ENCODE results near the gene MED23. TPM values are rescaled to one million over a fixed set of nuclear protein-coding genes. Genes with fewer than 3 reads are reported as not detected.
"Not testable (repeated sequence)": the region's sequence is repeated elsewhere in the genome, so short reads cannot be mapped to it uniquely, and the experiment has no call there.

The MED23 gene
- total RNA-seq, 1 donor from 2014 or later, result 12.3 TPM

DNA sequence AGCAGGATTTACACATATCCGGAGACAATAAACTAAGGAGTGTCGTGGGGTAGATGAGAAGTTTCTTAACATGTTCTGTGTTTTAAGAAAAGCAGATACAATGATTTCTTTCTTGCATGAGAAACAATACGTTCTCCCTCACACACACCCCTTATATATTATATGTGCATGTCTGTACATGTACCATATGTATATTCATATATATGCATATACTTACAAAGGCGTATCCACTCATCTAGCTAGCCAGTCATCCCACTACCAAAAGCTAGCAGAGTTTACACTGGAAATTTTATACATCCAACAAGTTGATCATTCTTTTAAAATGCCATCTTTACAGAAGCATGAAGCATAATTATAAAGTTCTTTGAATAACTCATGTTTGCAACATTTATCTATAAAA, 40.1 kb downstream of the MED23 start:
- no peak for DNase-seq (ENCODE audit: low spot score)
- intact Hi-C loops (cut with DNase I), result no loop called here

DNA sequence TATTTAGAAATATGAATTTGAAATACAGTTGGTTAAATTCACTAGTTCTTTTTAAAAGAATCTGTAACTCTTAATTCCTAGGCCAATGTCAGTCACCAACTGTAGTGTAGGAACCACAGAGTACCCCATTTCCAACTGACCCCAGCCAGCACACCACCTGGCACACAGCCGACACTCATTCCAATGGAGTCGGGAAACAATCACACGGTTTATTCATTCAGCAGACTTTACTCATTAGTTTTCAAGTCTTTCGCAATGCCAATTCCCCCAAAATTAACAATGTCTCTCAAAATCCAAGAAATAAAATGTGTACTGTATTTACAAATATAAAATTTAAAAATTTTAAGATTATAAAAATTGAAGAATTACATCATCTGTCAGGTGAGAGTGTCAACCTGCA, 41.5 kb downstream of the MED23 start:
- intact Hi-C loops (cut with DNase I), result no loop called here
- no peak for DNase-seq (ENCODE audit: low spot score)

DNA sequence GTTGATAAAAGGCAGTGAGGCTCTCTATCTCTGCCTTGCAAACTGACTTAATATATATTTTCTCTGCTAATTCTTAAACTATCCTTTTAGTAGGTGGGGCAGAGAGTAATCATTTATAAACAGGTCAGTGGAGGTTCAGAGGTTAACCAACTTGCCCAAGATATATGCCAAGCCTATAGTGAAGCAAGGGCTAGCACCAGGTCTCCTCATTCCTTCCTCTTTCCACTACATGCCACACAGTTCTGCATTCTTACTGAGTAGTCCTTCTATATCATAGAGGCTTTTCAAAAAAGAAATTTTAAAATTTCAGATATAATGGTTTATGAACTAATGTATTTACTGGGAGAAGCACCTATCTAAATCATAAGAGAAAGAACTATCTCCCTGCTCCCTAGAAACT, 46.5 kb downstream of the MED23 start:
- intact Hi-C loops (cut with DNase I), result no loop called here
- no peak for DNase-seq (ENCODE audit: low spot score)

DNA sequence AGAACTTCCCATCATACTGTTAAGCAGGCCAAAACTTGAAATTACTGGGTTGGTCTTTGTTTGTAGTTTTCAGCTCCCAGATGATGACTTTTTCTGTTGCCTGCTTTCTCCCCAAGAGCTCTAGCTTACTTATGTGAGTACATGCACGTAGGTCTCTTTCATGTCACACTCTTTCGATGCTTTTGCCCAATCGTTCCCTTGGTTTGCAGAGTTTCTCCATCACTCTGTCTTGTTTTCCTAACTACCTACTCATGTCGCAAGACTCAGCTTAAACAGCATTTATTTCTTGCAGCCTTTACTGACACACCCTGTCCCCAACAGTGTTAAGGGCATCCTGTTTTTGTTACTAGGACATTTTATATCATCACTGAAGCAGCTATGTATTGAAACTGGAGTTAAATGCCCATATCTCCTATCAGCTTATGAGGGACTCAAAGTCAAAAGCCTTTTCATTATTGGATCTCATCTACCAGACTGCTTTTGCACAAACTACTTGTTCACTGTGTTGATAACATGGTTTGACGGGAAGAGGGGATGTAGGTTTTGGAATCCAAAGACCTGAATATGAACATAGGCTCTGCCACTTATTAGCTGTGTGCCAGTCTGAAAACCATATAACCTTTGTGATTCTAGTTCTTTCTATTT, 52.1 kb downstream of the MED23 start:
- intact Hi-C loops (cut with DNase I), result no loop called here

DNA sequence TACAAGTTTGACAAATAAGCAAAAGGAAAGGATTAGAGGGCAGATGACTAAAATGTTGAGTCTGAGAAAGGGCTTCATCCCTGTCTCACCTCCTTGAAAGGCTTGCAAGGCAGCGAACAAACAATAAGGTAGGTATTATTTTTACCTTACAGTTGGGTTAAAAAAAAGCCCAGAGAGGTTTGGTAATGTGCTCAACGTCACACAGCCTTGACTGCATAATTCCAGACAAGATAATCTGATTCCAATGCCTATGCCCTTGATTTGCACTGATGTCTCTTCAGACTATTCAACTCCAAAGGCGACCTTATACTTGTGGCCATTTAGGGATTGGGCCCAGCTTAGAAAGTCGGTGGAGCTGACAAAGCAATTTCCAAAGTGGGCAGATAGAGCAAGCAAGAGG, 53.4 kb downstream of the MED23 start:
- DNase-seq (ENCODE audit: low spot score), result no peak
- intact Hi-C loops (cut with DNase I), result no loop called here

More for the DNA sequence above, 52.1 kb downstream of the MED23 start:
- DNase-seq (ENCODE audit: low spot score), result no peak

DNA sequence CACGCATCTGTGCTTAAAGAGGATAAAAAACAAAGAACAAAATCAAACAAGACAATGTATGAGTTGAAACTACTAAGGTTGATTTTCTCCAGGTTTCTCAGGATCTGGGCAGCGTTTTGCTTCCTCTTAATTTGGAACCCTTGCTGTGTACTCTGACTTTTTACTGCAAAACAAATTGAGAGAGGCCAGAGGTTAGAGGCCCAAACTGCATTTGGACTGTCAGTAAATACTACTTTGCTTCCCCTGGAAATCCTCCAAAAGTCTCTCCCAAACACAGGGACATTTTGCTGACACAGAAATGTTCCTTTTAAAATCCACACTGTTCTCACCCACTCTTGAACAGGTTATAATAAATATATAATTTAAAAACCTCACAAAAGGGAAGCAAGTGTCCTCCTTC, 53.9 kb downstream of the MED23 start:
- intact Hi-C loops (cut with DNase I), result no loop called here
- DNase-seq (ENCODE audit: low spot score), result no peak

DNA sequence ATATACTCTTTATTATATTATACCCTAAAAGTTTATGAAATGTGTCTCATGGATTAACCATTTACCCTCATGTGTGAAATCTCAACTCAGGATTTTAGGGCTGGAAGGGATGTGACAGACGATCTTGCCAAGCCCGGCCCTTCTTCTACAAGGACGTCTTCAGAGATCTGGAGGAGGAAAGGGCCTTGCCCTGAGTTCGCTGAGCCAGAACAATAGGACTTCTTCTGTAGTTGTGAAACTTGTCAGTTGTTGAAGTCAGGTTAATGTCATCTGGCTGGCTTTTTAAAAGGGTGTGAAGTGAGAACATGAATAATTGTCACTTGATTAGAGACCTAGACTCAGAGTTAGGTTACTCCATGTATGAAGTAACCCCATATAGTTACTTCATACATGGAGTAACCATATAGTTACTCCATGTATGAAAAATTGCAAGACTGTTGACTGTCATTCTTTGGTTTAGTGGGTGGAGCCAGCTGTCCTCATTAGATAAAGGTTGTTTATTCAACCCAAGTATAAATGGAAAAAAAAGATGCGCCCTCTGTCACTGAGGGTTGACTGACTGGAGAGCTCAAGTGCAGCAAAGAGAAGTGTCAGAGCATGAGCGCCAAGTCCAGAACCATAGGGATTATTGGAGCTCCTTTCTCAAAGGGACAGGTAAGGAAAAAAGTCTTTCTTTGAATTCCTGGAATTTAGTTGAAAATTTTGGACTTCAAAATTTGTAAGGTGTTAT, 55.2 kb downstream of the MED23 start, which contains the start of gene ARG1:
ARG1 (plus strand) TSS at position 541 of the 730 bp plus-strand sequence; CDS start at position 598, 57 bp downstream.
- no peak for DNase-seq (ENCODE audit: low spot score)
- intact Hi-C loops (cut with DNase I), result no loop called here

DNA sequence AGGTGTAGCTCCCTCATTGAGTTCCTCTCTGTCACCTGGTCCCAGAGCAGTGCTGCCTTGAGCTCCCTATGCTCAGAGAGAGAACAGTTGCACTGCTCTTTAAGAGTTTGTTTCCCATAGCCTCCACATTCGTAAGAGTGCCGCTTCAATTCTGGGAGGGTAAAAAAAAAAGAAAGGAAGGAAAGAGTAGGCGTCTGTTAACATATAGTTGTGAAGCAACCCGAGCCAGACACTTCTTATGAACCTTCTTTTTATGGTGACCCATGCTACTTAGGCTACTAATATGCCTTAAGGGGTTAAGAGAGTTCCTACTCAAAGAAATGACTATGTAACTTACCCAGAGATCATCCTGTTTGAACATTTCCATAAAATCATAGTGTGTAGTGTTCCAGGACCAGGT, 59.3 kb downstream of the MED23 start:
- DNase-seq (ENCODE audit: low spot score), result no peak
- intact Hi-C loops (cut with DNase I), result no loop called here

DNA sequence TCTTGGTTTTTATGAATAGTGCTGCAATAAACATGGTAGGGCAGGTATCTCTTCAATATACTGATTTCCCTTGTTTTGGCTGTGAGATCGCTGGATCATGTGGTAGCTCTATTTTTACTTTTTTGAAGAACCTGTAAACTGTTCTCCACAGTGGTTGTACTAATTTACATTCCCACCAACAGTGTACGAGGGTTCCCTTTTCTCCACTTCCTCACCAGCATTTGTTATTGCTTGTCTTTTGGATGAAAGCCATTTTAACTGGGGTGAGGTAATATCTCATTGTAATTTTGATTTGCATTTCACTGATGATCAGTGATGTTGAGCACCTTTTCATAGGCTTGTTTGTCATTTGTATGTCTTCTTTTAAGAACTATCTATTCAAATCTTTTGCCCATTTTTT, 63.0 kb downstream of the MED23 start:
- no peak for DNase-seq (ENCODE audit: low spot score)
- intact Hi-C loops (cut with DNase I), result no loop called here

DNA sequence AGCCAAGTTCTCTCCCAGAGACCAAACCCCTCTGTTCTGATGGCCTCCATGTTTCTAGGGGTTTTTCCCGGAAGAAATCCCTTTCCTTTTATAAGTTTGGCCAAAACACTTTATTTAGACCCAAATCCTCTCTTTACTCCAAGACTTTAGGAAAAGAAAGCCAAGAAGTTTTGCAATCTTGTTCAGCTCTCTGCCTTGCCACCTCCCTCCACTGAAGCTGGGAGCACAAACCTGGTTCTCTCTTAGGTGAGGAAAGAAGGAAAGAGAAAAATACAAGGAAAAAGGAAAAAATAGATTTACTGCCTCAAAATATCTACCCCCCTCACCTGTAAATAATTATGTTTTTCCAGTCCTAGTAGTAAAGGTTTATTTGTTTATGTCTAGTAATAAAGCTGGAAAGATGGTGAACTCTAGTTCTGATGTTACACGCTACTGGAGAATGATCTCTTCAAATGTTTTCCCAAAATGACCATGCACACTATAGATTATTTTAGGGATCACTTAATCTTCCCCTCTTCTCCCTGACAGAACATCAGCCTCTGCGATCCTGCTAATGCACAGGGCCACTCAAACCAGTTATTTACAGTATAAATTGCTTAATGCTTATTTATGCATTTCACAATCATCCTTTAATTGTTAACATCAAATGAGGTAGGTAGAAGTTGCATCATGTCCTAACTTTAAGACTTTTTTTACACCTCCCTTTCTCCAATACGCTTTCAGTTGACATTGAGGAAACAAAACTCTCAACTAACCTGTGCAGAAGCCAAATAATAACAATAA, 65.9 kb downstream of the MED23 start:
- intact Hi-C loops (cut with DNase I), result no loop called here

DNA sequence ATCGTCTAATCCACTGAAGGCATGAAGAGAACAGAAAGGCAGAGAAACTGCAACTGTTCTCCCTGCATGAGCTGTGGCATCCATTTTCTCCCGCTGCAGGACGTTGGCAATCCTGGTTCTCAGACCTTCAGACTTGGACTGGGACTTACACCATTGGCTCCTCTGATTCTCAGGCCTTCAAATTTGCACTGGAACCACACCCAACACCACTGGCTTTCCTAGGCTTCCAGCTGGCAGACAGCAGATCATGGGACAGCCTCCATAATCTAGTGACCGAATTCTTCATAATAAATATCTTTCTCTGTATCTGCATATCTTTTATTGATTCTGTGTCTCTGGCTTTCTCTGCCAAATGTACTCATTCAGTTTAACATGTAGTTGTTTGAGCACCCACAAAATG, 69.1 kb downstream of the MED23 start:
- intact Hi-C loops (cut with DNase I), result no loop called here

More for the DNA sequence above, 65.9 kb downstream of the MED23 start:
- no peak for DNase-seq (ENCODE audit: low spot score)

DNA sequence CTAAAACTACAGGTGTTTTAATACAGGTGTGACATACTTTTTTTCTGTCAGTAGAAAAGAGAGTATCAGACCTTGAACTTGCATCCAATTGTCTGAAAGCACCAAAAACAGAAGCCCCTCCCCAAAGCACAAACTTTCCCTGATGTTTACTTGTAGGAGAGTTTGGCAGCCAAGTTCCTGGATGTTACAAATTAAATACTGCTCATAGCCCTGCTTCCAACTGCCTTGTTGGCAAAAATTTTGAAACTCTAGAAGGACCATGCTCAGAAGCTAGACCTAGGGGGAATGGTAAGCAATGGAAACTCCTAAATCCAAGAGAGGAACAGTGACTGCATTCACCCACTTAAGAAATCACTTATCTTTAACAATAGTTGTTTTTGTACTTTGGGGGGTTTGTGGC, 72.0 kb downstream of the MED23 start:
- DNase-seq (ENCODE audit: low spot score), result no peak
- intact Hi-C loops (cut with DNase I), result no loop called here

More for the DNA sequence above, 69.1 kb downstream of the MED23 start:
- no peak for DNase-seq (ENCODE audit: low spot score)

DNA sequence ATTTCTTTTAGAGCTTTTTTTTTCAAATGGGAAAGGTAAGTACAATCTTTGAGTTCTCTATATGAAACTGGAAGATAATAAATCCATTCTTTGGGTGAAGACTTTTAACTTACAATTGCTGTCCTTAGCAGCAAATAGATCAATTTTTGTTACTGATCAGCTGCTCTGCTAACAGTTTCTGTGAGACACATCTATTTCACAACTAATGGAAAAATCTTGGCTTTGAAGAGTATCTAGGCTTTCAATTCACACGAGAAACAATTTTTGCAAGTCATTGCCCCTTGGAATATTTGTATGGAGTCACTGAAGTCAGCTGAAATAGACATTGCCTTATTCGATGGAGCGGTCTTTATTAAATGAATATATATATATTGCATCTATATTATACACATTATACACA, 75.5 kb downstream of the MED23 start:
- DNase-seq (ENCODE audit: low spot score), result no peak
- intact Hi-C loops (cut with DNase I), result no loop called here

DNA sequence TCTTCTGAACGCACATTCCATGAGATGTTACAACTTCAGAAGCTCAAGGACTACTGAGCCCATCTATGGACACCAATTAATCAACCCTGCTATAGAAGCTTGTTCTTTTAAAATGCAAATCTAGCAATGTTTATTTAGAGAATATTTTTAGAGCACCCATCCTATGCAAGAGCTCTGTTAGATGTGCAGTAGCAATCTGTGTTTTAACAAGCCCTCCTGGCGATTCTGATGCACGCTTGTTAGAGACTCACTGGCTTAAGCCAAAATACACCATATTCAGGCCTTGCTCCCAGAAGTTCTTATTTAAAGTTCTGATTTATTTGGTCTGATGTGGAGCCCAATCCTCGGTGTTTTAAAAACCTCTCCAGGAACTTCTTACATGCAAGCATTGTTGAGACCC, 76.1 kb downstream of the MED23 start:
- intact Hi-C loops (cut with DNase I), result no loop called here

DNA sequence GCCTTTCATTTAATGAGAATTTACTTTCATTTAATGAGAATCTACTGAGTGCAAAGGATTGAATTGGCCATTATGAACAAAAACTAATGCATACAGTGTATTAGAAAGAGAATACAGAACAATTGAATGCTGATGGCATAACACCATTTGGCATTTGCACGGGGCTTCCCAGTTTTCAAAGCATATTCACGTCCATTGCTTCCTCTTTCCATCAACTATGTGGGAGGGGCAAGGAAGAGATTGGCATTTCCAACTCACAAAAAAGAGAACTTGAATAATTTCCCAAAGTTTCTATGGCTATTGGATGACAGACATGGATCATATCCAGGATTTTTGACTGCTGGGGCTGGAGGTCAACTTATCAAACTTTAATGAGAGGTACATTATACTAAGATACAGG, 78.2 kb downstream of the MED23 start:
- intact Hi-C loops (cut with DNase I), result no loop called here
- DNase-seq (ENCODE audit: low spot score), result no peak

More for the DNA sequence above, 76.1 kb downstream of the MED23 start:
- DNase-seq (ENCODE audit: low spot score), result no peak

DNA sequence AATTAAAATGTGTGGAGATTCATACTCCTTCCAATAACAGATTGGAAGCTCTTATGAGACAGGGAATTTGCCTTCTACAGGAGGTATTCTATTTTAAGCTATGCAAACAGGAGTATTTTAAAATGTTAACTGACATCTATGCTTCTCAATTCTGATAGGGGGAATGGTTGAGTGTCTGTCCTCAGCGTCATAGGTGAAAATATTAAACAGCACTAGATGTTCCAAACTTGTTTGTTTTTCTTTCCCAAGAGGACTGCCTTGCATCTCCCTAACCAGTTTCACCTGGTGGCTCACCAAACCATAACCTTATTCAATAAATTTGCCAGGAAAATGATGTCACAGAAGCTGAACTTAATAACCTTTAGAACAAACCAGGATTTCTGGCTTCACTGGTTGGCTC, 79.6 kb downstream of the MED23 start:
- DNase-seq (ENCODE audit: low spot score), result no peak
- intact Hi-C loops (cut with DNase I), result no loop called here

DNA sequence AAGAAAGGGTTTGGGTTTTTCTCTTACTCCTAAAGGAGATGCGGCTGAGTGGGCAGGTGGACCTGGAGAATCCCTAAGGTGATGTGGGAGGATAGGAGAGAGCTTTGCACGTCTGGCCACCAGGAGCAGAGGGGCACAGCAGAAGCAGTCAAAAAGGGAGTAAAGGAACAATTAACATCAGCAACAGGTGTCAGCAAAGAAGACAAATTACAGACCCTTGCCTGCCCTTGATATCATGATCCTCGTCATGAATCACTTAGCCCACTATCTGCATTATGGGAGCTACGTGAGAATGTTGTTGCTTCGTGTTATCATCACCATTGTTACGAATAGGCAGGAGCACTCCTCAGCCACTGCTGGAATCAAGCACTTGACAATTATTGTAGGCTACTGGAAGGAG, 80.6 kb downstream of the MED23 start:
- intact Hi-C loops (cut with DNase I), result no loop called here
- DNase-seq (ENCODE audit: low spot score), result no peak

DNA sequence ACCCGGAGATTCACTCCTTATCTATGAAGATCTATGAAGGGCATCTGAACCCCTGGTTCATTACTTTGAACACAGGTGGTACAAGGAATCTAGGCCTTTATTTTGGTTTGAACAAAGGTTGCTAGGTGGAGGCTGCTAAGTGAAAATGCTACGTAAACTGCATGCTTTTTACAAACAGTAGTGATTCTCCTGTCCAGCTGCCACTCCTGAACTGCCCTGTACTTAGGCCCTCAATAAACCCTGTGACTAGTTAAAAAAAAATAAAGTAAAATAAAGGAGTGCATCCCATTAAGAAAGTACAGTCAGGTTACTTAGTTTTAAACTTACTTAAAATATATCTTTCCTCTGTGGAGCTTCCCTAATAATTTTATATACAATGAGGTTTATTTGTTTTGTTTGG, 82.7 kb downstream of the MED23 start:
- intact Hi-C loops (cut with DNase I), result no loop called here
- no peak for DNase-seq (ENCODE audit: low spot score)

DNA sequence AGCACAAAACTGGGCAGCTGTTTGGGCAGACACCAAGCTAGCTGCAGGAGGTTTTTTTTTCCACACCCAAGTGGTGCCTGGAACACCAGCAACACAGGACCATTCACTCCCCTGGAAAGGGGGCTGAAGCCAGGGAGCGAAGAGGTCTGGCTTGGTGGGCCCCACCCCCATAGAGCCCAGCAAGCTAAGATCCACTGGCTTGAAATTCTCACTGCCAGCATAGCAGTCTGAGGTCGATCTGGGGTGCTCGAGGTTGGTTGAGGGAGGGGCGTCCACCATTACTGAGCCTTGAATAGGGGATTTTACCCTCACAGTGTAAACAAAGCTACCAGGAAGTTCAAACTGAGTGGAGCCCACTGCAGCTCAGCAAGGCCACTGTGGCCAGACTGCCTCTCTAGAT, 89.4 kb downstream of the MED23 start:
- not testable (repeated sequence) for DNase-seq (ENCODE audit: low spot score)
- intact Hi-C loops (cut with DNase I), result loop anchor here (10.0 kb wide), 1 partner anchor 344 kb away; no protein-coding TSS in a partner anchor

DNA sequence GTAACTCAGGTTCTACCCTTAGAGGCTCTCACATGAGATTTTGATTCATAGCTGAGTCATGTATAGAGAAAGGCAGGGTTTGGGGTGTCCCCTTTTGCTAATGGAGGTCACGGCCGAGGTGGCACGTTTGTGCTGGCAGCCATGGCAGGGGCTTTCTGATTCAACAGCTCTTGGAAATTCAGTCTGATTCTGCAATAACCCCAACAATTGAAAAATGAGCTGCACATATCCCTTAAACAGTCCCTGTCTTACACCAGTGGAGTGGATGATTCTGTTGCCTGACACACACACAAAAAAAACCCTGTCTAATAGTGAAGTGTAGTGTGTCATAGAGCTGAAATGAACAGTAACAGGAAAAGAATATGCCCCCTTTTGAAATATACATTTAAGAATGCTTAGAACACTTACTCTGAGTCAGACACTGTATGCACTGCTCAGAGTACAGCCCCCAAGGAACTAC, 95.4 kb downstream of the MED23 start:
- intact Hi-C loops (cut with DNase I), result loop anchor here (5.0 to 10.0 kb wide), 2 partner anchors 338 to 645 kb away; no protein-coding TSS in a partner anchor
- DNase-seq (ENCODE audit: low spot score), result no peak

All from cardiac septum (tissue), 1 donor.